Brain microvascular endothelial cell (primary cell): ENCODE measurements around the gene RFESD.

Source experiments
- DNase-seq: peaks from one replicate; pipeline ENCODE4 v3.0.0-alpha.2; 2020
- H3K27ac ChIP-seq: fragments of 250-450 bp; sonication (Bioruptor Pico); 2 replicates; pipeline ENCODE4 v1.5.1; 2020; ENCODE audit warnings: mild to moderate bottlenecking, moderate library complexity
- H3K27me3 ChIP-seq: fragments of 250-450 bp; sonication (Bioruptor Pico); replicated peaks from 2 replicates; pipeline ENCODE4 v1.5.1; 2020; ENCODE audit warnings: mild to moderate bottlenecking
- H3K36me3 ChIP-seq: fragments of 250-450 bp; sonication (Bioruptor Pico); replicated peaks from 2 replicates; pipeline ENCODE4 v1.5.1; 2020; ENCODE audit warnings: mild to moderate bottlenecking
- H3K4me3 ChIP-seq: 2 replicates; pipeline ENCODE4 v1.5.1; 2011; ENCODE audit warnings: low read depth, mild to moderate bottlenecking, control low read depth, low read length, moderate library complexity
- CTCF ChIP-seq: IDR thresholded peaks from 2 replicates; pipeline ENCODE4 v1.5.1; 2011; ENCODE audit warnings: low read depth, mild to moderate bottlenecking, moderate library complexity, low read length, control low read depth, inconsistent platforms; ENCODE audit errors: missing control alignments
- in situ Hi-C: cut with HindIII; loops from 2 replicates; pipeline ENCODE4 v1.10.0; 2017; ENCODE audit warnings: low sequenced_read_pairs, low pct_ligation_motif_present

Gene RFESD

GRCh38 chr5:95646569-95647431 lies at the start of gene RFESD:
Gene RFESD (plus strand): TSS chr5:95646777. CDS start chr5:95652272, 5,495 bp downstream.
- Histone ChIP-seq H3K27me3 (no peaks in the 10 kb centered on the region), H3K27ac (peak within 1 kb of the TSS; percentile 71), H3K4me3 (peak within 1 kb of the TSS; percentile 59), H3K36me3 (no peaks in the 10 kb centered on the region)
- in situ Hi-C loops, result no loop called here
- DNase-seq, result peak; percentile 96
- TF ChIP-seq CTCF, result peak; percentile 41

DNA sequence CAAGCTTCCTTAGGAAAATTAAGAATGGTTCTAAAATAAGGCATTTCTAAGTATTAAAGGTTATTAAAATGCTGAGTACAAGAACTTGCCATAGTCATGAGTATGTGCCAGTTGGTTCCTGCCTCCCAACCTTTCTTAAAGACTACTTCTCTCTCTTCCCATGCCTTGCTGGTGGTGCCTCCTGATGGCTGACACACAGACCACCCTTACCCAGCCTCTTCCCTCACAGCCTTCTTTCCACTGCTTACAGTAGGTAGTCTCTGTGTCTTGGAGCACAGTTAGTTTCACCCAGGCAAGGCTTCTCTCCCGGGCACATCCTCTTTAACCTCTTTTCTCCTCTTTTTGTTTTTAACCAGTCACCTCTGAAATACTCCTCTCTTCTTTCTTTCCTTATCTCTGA lies 47.3 kb upstream of the RFESD start:
- DNase-seq, result no peak
- TF ChIP-seq CTCF, result no peak
- in situ Hi-C loops, result no loop called here
- Histone ChIP-seq H3K27ac (no peak overlapping the region), H3K4me3 (no peak overlapping the region), H3K27me3 (no peaks in the 10 kb centered on the region), H3K36me3 (no peaks in the 10 kb centered on the region)

DNA sequence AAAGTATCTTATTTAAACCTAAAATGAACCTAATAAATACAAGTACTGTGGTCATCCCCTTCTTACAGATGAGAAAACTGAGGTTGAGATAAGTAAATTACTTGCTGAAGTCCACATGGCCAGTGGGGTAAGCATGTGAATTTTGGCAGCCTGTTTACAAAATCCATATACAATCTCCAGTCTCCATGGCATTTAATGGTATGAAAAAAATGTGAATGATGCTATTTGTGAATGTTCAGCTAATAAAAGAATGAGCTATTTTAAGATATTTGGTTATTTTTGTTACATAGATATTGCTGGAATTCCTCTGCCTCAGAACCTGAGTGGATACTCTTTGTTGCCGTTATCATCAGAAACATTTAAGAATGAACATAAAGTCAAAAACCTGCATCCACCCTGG lies 46.0 kb upstream of the RFESD start:
- H3K36me3 ChIP-seq, result no peaks in the 10 kb centered on the region
- in situ Hi-C loops, result no loop called here
- no peak for TF ChIP-seq CTCF
- H3K4me3 ChIP-seq, result no peak overlapping the region
- no peak overlapping the region for H3K27ac ChIP-seq
- DNase-seq, result peak; percentile 28
- no peaks in the 10 kb centered on the region for H3K27me3 ChIP-seq

DNA sequence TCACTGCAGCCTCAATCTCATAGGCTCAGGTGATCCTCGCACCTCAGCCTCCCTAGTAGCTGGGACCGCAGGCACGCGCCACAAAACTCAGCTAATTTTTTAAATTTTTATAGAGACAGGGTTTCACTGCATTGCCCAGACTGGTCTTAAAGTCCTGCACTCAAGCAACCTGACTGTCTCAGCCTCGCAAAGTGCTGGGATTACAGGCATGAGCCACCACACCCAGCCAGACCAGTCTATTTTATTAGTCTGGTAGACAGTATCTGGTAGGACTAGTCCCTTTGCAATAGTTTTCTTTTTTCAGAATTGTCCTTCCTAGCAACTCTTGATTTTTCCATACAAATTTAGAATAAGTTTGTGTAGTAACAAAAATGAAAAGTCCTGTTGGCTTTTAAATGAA lies 40.8 kb upstream of the RFESD start:
- TF ChIP-seq CTCF, result no peak
- H3K27me3 ChIP-seq, result no peaks in the 10 kb centered on the region
- H3K27ac ChIP-seq, result no peak overlapping the region
- in situ Hi-C loops, result no loop called here
- DNase-seq, result no peak
- no peaks in the 10 kb centered on the region for H3K36me3 ChIP-seq
- no peak overlapping the region for H3K4me3 ChIP-seq

GRCh38 chr5:95606419-95606818 lies 40.2 kb upstream of the RFESD start:
- DNase-seq, result no peak
- Histone ChIP-seq H3K36me3 (no peaks in the 10 kb centered on the region), H3K27ac (no peak overlapping the region), H3K27me3 (no peaks in the 10 kb centered on the region), H3K4me3 (no peak overlapping the region)
- TF ChIP-seq CTCF, result no peak
- in situ Hi-C loops, result no loop called here
